AG10803 (cell line): ENCODE data around the gene VDR.
A peak's percentile ranks its signal among the peaks of the same experiment; 100 is the strongest.

Source experiments
- DNase-seq: peaks from one replicate; pipeline ENCODE4 v3.0.0; 2010; ENCODE audit warnings: low read depth
- H3K4me3 ChIP-seq: 2 replicates; pipeline ENCODE4 v1.5.1; 2011; ENCODE audit warnings: mild to moderate bottlenecking, low read length, control low read depth
- TF ChIP-seq, protein P1 (sequence below): conservative IDR thresholded peaks from 2 replicates; pipeline ENCODE4 v1.5.1; 2011; ENCODE audit warnings: mild to moderate bottlenecking, low read length, control low read depth, inconsistent platforms

VDR gene

DNA sequence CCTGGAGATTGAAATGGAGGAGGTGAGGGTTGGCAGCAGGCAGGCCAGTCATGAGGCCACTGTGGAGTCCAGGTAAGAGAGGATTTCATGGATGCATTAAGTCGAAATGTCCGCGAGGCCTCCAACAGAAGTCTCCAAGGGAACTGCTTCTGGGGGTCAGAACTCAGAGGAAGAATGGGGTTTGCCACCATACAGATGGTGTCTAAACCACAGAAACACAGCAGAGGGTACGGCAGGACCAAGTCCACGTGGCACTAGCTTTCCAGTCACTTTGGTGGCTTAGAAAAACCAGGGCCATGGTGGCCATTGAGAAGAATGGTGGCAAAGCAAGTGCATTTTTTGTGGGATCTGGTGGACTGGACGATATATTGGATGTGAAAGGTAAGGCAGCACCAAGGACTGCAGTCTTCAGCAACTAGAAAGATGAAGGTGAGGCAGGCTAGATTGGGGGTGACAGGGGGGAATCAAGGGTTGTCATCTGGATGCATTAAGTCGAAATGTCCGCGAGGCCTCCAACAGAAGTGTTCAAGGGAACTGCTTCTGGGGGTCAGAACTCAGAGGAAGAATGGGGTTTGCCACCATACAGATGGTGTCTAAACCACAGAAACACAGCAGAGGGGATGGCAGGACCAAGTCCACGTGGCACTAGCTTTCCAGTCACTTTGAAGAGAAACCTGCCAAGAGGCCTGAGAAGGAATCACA lies 36.1 kb upstream of the VDR start:
- no peak overlapping the region for H3K4me3 ChIP-seq
- TF ChIP-seq, protein P1, sequence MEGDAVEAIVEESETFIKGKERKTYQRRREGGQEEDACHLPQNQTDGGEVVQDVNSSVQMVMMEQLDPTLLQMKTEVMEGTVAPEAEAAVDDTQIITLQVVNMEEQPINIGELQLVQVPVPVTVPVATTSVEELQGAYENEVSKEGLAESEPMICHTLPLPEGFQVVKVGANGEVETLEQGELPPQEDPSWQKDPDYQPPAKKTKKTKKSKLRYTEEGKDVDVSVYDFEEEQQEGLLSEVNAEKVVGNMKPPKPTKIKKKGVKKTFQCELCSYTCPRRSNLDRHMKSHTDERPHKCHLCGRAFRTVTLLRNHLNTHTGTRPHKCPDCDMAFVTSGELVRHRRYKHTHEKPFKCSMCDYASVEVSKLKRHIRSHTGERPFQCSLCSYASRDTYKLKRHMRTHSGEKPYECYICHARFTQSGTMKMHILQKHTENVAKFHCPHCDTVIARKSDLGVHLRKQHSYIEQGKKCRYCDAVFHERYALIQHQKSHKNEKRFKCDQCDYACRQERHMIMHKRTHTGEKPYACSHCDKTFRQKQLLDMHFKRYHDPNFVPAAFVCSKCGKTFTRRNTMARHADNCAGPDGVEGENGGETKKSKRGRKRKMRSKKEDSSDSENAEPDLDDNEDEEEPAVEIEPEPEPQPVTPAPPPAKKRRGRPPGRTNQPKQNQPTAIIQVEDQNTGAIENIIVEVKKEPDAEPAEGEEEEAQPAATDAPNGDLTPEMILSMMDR, result no peak
- DNase-seq, result no peak

DNA sequence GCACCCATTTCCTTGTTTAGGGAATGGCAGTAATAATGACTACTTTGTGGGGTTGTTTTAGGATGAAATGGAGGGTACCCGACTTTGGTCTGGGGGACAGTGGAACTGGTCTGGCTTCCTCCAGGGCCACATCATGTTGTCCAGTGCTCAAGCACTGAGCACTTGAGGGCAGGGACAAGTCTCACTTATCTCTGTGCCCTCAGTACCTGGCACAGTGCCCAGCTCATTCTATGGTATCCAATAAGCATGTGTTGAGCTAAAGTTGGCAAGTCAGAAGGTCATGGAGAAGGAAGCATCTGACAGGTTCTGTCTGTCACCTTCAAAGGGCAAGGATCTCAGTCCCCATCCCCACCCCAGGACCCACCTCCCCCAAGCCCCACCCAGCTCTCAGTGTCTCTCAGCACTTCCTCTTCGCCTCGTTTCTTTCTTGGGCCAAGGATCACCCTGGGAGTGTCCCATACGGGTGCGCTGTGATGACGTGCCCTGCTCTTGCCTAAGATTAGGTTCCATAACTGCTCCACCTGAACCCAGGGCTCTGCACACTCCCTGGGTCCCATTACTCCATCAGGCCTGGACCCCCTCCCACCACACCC lies 34.3 kb upstream of the VDR start:
- H3K4me3 ChIP-seq, result no peak overlapping the region
- DNase-seq, result no peak
- TF ChIP-seq, protein P1, result no peak

DNA sequence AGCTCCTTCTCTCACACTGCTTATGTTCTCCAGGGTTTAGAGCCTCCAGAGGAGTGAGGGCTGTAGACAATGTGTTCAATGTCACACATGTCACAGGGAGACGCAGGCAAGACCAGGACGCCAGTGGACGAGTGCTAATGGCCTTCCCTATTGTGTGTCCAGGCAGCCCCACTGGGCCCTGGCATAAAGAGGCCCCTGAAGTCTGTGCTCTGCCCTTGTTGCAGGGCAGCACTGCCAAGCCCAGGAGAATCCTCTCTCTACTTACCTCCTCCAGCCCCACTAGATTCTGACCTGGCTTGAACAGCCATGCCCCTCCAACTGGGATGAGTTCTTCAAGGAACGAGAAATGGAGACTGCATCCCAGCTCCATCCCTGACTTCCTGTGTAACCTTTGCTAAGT lies 33.8 kb upstream of the VDR start:
- H3K4me3 ChIP-seq, result no peak overlapping the region
- DNase-seq, result no peak
- TF ChIP-seq, protein P1, result no peak

DNA sequence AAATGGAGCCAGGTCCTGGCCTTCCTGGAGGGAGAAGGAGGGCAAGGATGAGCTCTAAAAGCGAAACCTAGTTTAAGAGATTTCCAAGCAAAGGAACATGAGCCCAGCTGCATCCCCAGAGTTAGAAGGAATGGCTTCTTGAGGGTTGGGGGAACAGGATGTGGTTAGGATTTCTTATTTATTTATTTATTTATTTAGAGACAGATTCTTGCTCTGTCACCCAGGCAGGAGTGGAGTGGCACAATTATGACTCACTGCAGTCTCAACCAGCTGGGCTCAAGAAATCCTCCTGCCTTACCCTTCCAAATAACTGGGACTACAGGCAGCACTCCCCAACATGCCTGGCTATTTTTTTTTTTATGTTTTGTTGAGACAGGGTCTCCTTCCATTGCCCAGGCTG lies 33.3 kb upstream of the VDR start:
- DNase-seq, result peak; percentile 73
- no peak overlapping the region for H3K4me3 ChIP-seq
- TF ChIP-seq, protein P1, result no peak

DNA sequence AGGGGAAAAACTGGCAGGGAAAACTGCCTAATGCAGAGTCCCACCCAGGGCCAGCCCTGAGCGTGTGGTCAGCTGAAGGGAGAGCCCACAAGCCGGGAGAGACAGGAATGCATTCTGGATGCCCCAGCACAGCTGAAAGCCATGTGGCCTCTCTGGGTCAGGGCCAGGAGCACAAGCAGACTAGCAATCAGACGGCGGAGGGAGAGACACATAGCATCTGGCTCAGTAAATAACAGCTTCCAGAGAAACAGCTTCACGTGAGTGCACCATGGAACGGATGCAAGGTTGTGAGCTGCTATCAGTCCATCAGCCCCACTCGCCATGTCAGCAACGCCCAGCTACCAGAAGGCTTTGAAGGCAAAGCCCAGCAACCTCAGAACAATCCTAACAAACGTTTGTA lies 30.4 kb upstream of the VDR start:
- no peak overlapping the region for H3K4me3 ChIP-seq
- DNase-seq, result peak; percentile 96
- TF ChIP-seq, protein P1, result no peak

DNA sequence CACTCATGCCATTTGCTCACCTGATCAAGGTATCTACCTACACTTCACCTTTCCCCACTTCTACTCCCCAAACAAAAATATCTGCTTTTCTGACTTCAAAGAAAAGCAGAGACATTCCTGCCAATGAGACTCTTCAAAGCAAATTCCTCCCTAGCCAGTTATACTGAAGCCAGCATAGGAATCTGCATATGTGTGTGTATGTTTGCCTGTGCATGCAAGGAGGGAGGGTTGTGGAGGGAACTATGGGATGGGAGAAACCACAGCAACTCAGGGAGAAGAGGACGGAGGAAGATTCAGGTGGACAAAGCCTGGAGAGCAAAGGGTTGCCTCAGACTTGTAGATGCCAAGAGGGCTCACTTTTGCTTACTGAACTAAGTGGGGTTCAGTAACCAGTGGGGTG lies 26.4 kb upstream of the VDR start:
- no peak overlapping the region for H3K4me3 ChIP-seq
- DNase-seq, result no peak
- TF ChIP-seq, protein P1, result no peak

DNA sequence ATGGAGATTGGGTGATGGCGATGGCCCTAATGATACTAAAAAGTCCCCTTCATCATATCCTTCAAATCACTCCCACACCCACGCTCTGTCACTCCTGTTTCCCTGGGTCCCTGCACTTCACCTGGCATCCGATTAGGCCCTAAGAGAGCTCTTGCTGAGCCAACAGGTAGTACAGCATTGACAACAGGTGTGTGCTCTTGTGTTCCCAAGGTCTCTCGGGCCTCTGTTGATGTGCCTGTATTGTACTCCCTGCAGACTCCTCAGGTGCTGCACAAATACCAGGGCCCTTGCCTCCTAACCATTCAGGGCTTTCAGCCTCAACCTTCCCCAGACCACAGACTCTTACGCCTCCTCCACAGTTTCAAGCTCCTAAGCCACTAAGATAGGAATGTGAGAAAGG lies 25.8 kb upstream of the VDR start:
- TF ChIP-seq, protein P1, result no peak
- DNase-seq, result no peak
- no peak overlapping the region for H3K4me3 ChIP-seq
